RPMI7951 (cell line): ENCODE data around the gene POLD2. TPM values are rescaled to one million over a fixed set of nuclear protein-coding genes. Genes with fewer than 3 reads are reported as not detected.

Source experiments
- DNase-seq: peaks from one replicate; pipeline ENCODE4 v3.0.0-alpha.2; 2012; ENCODE audit warnings: low read depth
- total RNA-seq: library from RNA; depleted of rRNA; stranded (reverse); fragments of >200 nt; shearing (Covaris generic); gene quantifications from 2 replicates; pipeline ENCODE4 v1.2.3, GENCODE V29; 2014

The POLD2 gene
- total RNA-seq, 1 experiment from 2014 or later, result 210 TPM

DNA sequence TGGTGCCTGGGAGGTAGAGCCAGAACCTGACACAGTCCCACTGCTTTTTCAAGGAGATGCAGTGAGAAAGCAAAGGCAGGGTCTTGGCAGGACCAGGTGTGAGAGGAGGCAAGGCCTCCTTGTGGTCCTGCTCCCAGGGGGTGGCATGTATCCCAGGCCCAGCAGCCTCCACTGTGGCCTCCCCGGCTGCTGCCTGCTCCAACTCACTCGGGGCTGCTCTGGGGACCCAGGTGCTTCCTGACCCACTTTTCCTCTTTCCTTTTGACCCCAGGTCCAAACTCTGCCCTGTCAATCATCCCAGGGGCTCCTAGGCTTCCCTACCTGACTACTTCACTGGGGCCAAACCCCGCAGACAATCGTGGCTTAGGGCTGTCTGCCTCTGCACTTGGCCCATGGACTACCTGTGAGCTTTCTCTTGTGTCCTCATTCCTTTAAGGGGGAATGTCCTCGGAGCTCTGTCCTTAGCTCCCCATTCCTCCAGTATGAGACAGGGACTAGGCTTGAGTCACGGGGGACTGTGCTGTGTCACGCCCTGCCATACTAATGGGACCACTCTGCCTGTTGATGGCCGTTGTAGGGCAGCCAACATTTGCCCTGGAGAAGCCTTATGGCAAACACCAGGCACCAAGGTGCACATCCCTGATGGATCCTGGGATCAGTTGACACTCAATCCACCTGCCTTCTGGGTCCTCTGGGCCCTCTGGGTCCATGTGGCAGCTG, 20.3 kb downstream of the POLD2 start:
- DNase-seq, result no peak

- peak; percentile 91 for DNase-seq
Measured at GRCh38 chr7:44101966-44102845, 21.1 kb downstream of the POLD2 start.

GRCh38 chr7:44101303-44101965, 21.9 kb downstream of the POLD2 start:
- DNase-seq, result no peak

DNA sequence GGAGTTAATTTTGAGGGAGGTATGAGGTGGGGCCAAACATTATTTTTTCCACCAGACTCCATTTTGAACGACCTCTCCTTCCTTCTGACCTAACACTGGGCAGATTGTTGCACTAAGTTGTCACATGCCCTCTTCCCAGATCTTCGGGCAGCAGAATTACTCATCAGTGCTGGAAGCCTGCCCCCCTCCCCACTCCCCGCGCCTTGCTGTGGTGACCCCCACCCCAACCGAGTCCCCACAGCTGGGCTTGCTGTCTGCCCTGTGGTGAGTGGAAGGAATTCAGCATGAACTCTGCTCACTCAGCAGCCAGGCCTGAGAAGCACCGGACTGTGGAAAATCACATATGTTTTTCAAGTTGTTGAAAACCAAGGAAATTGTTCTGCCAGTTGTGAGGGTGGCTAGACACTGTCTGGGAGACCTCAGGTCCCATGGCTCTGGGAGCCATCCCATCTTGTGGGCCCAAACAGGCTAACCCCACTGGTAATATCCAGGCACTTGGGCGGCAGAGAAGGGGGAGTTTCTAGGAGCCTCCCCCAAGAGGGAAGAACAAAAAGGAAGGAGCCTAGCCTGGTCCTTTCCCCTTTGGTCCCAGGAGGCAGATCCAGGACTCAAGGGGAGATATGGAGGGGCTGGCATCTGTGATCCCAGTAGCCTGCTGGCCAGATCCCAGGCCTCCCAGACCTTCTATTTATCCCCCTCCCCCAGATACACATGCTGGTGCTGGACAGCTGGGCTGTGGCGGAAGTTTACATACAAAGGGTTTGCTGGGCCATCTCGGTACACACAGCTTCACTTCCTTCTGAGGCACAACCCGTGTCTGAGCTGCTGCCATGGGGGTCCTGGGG, 22.7 kb downstream of the POLD2 start:
- peak; percentile 93 for DNase-seq

DNA sequence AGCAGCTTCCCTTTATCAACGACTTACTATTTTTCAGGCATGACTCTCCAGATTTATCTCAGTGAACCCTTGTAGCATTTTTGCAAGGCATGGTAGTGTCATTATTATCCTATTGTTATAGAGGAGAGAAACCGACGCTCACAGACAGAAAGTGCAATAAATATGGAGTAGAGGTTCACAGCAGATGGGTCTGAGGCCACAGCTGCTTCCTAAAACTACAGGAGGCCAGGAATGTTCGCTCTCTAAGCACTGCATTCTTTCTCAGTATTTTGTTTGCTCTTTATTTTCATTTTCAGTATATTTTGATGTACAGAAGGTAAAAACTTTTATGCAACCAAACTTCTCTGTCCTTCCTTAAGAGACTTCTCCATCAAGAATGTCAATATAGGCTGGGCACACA, 23.7 kb downstream of the POLD2 start:
- no peak for DNase-seq

DNA sequence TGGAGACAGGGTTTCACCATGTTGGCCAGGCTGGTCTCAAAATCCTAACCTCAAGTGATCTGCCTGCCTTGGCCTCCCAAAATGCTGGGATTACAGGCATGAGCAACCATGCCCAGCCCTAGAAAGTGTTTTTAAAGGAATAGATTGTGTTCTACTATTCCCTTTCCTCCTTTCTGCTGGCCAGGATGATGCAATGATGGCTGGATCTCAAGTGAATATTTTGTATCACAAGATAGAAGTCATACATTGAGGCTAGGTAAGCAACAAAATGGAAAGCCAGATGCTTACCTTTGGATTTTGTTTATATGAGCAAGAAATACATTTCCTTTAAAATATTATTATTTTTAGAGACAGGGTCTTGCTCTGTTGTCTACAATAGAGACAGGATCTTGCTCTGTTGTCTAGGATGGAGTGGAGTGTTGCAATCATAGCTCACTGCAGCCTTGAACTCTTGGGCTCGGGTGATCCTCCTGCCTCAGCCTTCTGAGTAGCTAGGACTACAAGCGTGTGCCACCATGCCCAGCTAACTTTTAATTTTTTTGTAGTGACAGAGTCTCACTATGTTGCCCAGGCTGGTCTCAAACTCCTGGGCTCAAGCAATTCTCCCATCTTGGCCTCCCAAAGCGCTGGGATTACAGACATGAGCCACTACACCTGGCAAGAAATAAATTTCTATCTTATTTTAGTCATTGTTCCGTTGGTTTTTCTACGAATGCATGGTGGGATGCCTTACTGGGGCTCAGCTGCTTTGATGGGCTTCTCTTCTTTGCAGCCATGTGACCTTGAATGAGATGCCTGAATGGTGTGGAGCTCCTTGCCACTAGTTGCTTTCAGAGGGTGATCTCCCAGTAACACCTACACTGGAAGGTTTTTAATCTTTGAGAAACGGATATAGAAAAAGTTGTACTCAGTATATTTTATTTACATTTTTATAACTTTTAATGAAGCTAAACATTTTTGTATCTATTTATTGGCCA, 25.0 kb downstream of the POLD2 start:
- DNase-seq, result no peak

DNA sequence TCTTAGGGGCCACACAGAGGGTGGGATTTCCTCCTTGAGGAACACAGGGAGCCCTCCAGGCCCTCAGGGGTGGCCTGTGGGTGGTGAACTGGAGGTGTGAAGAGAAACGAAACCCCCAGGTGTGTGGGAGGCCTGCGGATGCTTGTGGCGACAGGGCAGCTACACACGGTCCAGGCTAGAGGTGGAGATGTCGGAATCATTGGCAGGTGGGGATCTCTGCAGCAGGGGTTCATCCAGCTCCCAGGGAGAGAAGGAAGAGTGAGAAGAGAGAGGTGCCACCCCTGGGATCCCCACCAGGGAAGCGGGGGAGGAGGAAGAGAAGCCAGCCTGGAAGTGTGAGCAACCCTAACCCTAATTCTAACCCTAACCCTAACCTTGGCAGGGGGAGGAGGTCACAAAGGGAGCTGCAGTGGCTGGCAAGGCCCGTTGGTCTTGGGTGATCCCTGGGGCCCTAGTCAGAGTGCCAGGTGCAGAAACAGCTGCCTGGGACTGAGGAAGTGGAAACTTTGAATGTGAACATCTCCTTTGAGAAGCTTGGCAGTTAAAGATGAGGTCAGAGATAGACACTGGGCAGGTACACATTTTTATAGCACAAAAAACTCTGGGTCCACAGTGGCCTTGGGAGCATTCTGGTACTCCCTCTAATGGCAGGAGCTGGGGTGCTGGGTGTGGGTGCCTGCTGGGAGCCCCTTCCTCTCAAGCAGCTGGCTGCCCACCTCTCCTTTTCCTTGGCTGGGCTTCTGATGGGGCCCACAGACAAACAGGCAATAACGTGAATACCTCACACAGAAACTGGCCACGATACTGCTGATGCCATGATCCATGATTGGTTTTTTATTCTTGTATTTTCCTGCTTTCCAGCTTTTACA, 26.1 kb downstream of the POLD2 start:
- DNase-seq, result no peak

GRCh38 chr7:44096326-44096881, 26.9 kb downstream of the POLD2 start:
- no peak for DNase-seq

DNA sequence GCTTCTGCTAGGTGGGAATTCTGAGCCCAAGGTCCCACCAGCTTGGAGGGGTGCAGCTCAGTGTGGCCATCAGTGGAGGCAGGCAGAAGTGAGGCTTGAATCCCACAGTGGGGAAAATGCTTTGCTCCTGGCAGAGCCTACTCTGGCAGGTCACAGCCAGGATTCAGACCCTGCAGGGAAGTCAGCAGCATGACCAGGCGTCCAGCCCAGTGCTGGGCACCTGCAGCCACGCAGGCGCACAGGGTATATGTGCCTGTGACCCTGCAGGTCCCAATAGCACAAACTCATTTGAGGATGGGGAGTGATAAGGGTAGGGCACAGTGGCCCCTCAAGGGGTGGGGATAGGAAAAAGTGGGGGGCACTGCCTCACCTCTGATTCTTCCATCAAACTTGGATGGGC, 27.6 kb downstream of the POLD2 start:
- DNase-seq, result no peak

GRCh38 chr7:44094883-44095592, 28.3 kb downstream of the POLD2 start:
- no peak for DNase-seq

DNA sequence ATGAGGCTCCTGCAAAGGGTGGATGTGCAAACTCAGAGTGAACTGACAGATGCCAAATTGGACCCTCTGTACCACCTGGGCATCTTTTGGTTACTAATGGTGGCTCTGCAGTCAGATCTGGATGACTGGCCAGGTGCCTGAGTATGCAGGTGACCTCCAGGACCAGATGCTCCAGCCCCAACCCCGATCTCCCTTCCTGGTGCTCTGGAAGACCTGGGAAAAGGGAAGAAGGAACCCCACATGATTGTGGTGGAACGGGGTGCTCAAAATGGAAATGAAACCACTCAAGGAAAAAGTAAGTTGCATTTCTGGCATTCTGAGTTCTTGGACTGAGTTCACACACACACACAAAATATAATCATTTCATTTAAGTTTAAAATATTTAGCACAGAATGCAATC, 29.0 kb downstream of the POLD2 start:
- no peak for DNase-seq

GRCh38 chr7:44093102-44093641, 30.2 kb downstream of the POLD2 start:
- DNase-seq, result no peak

DNA sequence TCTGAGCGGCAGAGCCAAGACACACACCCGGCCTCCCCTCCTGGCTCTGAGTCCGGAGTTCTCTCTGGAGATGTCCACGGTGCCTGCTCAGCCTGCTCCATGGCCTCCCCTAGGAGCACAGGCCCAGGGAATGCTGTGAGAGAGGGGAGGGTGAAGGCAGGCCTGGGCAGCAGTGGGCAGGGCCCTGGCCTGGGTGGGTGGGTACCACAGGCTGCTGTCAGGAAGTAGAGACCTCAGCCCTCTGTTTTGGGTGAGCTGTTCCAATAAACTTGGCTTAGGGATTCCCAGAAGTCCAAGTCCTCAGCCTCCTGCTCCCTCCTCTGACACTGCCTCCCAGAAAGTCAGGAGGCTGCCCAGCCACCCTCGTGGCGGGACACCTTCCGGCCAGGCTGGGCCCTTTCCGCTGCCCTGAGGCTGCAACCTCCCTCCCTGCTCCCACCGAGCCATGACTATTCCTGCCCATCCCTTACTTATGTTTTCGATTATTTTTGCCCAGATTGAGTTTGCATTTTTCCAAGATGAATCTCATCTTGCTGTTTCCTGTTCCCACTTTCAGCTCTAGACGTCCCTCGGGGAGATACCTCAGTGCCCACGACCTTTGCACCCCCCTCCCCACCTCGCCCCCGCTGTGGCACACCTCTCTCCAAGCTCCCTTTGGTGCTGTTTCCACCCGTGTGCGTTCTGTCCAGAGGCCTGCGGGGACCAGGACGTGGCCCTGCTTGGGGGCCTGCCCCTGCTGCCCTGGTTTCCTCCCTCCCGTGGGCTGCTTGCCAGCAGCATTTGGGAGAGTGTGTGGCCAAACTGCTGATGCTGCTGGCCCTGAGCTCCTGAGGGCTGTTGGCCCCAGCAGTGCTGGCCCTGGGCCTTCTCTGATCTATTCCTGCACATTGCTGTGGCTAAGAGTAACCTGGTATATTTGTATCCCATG, 35.2 kb downstream of the POLD2 start:
- DNase-seq, result peak; percentile 100

- DNase-seq, result no peak
Measured at GRCh38 chr7:44086627-44087026, 36.7 kb downstream of the POLD2 start.

- DNase-seq, result no peak
Measured at GRCh38 chr7:44085546-44085945, 37.8 kb downstream of the POLD2 start.

DNA sequence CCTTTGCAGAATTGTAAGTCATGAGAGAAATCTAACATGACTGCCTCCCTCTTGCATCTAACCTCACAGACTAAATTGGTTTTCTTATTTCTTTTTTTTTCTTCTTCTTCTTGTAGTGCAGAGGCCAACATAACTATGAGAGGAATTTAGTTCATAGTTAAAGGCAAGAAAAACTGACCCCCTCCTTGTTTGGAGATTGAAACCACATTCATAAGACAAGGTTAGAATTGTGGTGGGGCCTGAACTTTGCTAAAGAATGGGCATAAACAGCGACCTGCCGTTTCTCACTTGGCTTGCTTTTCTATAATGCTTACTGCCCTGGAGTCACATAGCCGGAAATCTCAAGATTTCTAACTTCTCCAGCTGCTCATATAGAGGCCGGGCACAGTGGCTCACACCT, 38.6 kb downstream of the POLD2 start:
- DNase-seq, result no peak

GRCh38 chr7:44083796-44084195, 39.6 kb downstream of the POLD2 start:
- no peak for DNase-seq
